Raji (cell line): ENCODE measurements around the gene LTN1.

ENCODE experiments used
- POLR2A ChIP-seq: IDR thresholded peaks from 2 replicates; pipeline ENCODE4 v1.6.1; 2011; ENCODE audit warnings: low read depth, low read length, control low read depth; ENCODE audit not compliant: insufficient read depth

LTN1 gene

DNA sequence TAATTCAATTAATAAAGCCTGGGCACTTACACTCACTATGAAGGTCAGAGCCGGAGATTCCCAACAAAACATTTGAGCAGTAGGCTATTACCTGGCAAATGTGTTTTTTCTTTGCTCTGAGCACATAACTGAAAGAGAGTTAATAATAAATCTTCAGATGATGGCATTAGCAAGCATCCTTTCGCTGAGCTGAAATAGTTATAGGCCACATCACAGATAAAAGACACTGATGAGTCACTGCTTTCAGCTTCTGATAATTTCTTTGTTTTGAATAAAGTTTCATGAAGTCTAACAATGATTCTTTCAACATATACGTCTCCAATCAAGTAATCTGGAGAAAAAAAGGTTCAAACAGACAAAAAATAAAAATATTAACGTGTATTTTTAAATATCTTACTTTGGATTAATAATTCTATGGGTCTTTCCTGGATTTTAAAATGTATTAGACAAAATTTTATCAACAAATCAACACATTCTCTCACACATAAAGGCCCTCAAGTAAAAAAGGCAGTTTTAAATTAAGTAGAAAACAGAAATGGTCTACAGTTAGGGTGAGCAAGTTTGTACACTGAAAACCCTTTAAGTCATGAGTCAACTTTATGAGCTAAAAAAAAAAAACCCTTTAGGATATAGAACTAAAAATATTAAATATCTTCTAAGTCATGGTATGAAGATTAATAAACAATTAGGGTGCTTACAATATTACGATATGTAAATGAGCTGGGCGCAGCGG, 33.1 kb downstream of the LTN1 start:
- no peak for TF ChIP-seq POLR2A

GRCh38 chr21:28953247-28953646, 39.4 kb downstream of the LTN1 start:
- no peak for TF ChIP-seq POLR2A

DNA sequence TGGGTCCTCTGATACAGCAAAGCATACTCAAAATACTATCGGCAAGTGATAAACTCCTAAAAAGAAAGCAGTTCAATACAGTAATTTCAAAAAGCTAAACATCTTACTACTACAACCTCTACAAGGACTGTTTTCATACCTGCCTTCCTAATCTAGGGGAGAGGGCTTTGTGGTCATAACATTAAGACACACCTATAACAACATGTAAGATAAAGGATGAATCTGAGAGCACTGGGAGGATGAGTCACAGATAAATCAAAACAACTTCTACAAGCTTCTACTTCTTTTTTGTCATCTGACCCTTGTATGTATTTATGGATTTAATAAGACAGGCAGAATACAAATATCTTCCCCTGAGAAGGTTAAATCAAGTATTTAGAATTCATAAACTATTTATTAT, 40.0 kb downstream of the LTN1 start:
- no peak for TF ChIP-seq POLR2A

- no peak for TF ChIP-seq POLR2A
Measured at GRCh38 chr21:28949318-28949717, 43.4 kb downstream of the LTN1 start.

- no peak for TF ChIP-seq POLR2A
Measured at GRCh38 chr21:28944296-28944695, 48.4 kb downstream of the LTN1 start.

GRCh38 chr21:28943631-28944030, 49.0 kb downstream of the LTN1 start:
- no peak for TF ChIP-seq POLR2A

DNA sequence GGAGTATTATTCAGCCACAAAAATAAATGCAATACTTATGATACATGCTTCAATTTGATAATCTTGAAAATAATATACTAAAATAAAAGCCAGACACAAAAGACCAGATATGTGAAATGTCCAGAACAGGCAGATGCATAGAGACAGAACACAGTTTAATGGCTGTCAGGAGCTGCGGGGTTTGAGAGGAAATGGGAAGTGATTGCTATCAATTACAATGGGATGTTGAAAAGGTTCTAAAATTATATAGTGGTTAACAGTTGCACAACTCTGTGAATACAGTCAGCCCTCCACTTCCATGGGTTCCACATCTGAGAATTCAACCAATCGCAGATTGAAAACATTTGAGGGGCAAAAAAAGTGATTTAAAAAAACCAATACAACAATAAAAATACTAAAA, 54.0 kb downstream of the LTN1 start:
- no peak for TF ChIP-seq POLR2A

DNA sequence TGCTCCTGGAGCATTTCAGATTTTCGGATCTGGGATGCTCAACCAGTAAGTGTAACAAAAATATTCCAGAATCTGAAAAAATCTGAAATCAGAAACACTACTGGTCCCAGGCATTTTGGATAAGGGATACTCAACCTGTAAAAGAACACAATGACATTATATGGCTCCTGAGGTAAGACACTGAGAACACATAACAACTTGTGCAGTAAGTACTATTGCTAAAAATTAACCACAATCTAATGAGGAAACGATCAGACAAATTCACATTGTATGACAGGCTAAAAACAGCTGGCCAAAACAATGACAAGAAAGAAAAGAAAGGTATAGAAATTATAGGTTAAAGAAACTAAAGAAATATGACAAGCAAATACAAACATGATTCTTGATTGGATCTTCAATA, 54.9 kb downstream of the LTN1 start:
- TF ChIP-seq POLR2A = no peak

DNA sequence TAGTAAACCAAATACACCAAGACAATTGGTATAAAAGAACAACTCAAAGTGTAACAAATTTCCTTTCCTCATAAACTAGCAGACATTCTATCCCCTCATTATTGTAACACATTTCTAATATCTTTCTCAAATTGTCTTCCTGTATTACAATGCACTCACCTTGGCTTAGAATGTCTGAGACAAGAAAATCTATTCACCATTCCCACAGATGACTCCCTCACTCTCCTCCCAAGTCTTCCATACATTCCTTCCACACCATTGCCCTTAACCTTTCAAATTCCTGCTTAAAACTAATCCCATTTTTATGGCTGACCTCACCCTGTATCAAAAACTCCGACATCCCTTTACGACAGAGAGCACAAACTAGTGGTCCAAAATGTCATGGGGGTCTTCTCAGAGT, 56.0 kb downstream of the LTN1 start:
- TF ChIP-seq POLR2A = no peak

GRCh38 chr21:28936036-28936435, 56.6 kb downstream of the LTN1 start:
- no peak for TF ChIP-seq POLR2A

- no peak for TF ChIP-seq POLR2A
Measured at GRCh38 chr21:28932717-28933116, 60.0 kb downstream of the LTN1 start.

DNA sequence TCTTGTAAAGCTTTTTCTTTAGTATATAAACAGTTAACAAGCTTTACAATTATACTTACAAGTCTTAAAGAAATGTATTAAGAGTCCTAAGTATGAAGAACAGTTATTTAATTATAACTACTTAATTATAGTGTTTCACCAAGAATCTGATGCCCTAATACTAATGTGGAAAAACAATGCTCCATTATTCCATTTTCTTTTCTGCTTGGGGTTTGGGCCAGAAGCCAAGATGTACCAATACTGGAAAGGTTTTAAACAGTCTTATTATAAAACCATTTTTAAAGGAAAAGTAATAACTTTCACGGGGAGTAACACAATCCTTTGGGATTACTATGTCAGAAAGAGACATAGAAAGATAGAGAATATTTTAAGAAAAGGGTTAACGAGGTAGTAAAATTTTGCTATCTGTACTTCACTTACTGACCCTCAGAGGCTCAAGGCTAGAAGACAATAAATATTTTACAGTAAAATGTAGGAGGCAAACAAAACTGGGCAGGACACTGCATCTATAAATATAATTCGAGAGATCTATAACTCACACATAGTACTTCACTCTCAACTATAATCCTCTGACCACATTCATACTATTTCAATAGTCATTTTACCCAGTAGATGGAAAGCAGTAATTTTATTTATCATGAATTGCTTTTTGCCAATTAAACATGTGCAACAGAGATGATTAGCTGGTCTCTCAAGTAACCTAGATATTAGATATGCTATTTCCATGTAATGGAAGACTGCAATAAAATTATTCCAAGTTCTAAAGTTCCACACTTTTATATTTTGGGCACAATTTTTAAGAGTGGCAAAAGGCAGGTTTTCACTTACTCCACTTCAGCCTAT, 63.9 kb downstream of the LTN1 start:
- TF ChIP-seq POLR2A = no peak

GRCh38 chr21:28927130-28927529, 65.5 kb downstream of the LTN1 start:
- no peak for TF ChIP-seq POLR2A

GRCh38 chr21:28923439-28923975, 69.2 kb downstream of the LTN1 start:
- TF ChIP-seq POLR2A = no peak

- no peak for TF ChIP-seq POLR2A
Measured at GRCh38 chr21:28922368-28922767, 70.3 kb downstream of the LTN1 start.

GRCh38 chr21:28916150-28916893, 76.4 kb downstream of the LTN1 start:
- no peak for TF ChIP-seq POLR2A

DNA sequence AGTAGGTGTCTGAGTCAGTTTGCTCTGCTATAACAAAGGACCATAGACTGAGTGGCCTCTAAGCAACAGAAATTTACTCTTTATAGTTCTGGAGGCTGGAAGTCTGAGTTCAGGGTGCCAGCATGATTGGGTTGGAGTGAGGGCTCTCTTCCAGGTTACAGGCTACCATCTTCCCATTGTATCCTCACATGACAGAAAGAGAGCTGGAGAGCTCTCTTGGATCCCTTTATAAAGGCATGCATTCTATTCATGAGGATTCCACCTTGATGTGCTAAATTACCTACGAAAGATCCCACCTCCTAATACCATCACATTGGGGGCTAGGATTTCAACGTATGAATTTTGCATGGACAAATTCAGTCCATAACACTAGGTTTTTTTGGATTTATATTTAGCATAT, 79.6 kb downstream of the LTN1 start:
- TF ChIP-seq POLR2A = no peak
